GM23338 (cell line): Measurements from ENCODE around the gene LGALS12. TPM values are rescaled to one million over a fixed set of nuclear protein-coding genes. Genes with fewer than 3 reads are reported as not detected.

Experiments
- ATAC-seq: fragments of 200-7000 bp; cut with Tn5 transposase; 3 replicates; pipeline ENCODE4 v1.9.1; 2020
- DNase-seq: peaks from one replicate; pipeline ENCODE4 v3.0.0-alpha.2; 2015; ENCODE audit warnings: low spot score
- H2AFZ ChIP-seq: fragments of 200-600 bp; sonication (generic); 2 replicates; pipeline ENCODE4 v1.8.0; 2016; ENCODE audit warnings: antibody characterized with exemption, mild to moderate bottlenecking, moderate library complexity
- H3F3A ChIP-seq: fragments of 200-600 bp; sonication (generic); replicated peaks from 2 replicates; pipeline ENCODE4 v1.8.0; 2017; ENCODE audit warnings: antibody characterized with exemption, mixed run types, low read depth
- H3K27ac ChIP-seq: fragments of 200-600 bp; sonication (generic); 2 replicates; pipeline ENCODE4 v1.6.1; 2016; ENCODE audit warnings: low read depth
- H3K27me3 ChIP-seq: fragments of 200-600 bp; sonication (generic); 2 replicates; pipeline ENCODE4 v1.8.0; 2016; ENCODE audit warnings: mild to moderate bottlenecking, mixed run types, moderate library complexity; ENCODE audit not compliant: insufficient read depth
- H3K36me3 ChIP-seq: fragments of 200-600 bp; sonication (generic); 2 replicates; pipeline ENCODE4 v1.8.0; 2016; ENCODE audit warnings: mild to moderate bottlenecking; ENCODE audit not compliant: insufficient read depth
- H3K4me1 ChIP-seq: fragments of 200-600 bp; sonication (generic); 2 replicates; pipeline ENCODE4 v1.8.0; 2016; ENCODE audit warnings: mild to moderate bottlenecking, moderate library complexity; ENCODE audit not compliant: insufficient read depth
- H3K4me2 ChIP-seq: fragments of 200-600 bp; sonication (generic); 2 replicates; pipeline ENCODE4 v1.7.1; 2017; ENCODE audit warnings: mixed run types
- H3K4me3 ChIP-seq: fragments of 200-600 bp; sonication (generic); 2 replicates; pipeline ENCODE4 v1.6.1; 2016; ENCODE audit warnings: mixed run types
- H3K79me2 ChIP-seq: fragments of 200-600 bp; sonication (generic); replicated peaks from 2 replicates; pipeline ENCODE4 v1.8.0; 2017; ENCODE audit warnings: mild to moderate bottlenecking; ENCODE audit not compliant: insufficient read depth
- H3K9me2 ChIP-seq: fragments of 200-600 bp; sonication (generic); 2 replicates; pipeline ENCODE4 v1.8.0; 2017; ENCODE audit not compliant: insufficient read depth
- H4K20me1 ChIP-seq: fragments of 200-600 bp; sonication (generic); replicated peaks from 2 replicates; pipeline ENCODE4 v1.8.0; 2017; ENCODE audit warnings: mild to moderate bottlenecking; ENCODE audit not compliant: insufficient read depth
- H3K27ac Mint-ChIP-seq: 2 replicates; pipeline ENCODE4 v1.8.0; 2020; ENCODE audit warnings: inconsistent platforms, mild to moderate bottlenecking, moderate library complexity, mixed read lengths
- H3K27me3 Mint-ChIP-seq: 3 replicates; pipeline ENCODE4 v1.8.0; 2022; ENCODE audit warnings: low read depth, mild to moderate bottlenecking, moderate library complexity, mixed read lengths, inconsistent platforms; ENCODE audit not compliant: insufficient read depth, poor library complexity
- H3K36me3 Mint-ChIP-seq: 3 replicates; pipeline ENCODE4 v1.8.0; 2021; ENCODE audit warnings: low read depth, mild to moderate bottlenecking, inconsistent platforms, moderate library complexity, mixed read lengths
- H3K4me1 Mint-ChIP-seq: 3 replicates; pipeline ENCODE4 v1.8.0; 2020; ENCODE audit warnings: mild to moderate bottlenecking, inconsistent platforms, mixed read lengths
- H3K4me3 Mint-ChIP-seq: 3 replicates; pipeline ENCODE4 v1.8.0; 2021; ENCODE audit warnings: moderate library complexity, mild to moderate bottlenecking, inconsistent platforms, mixed read lengths
- H3K9me3 Mint-ChIP-seq: 3 replicates; pipeline ENCODE4 v1.8.0; 2020; ENCODE audit warnings: moderate library complexity, mild to moderate bottlenecking, inconsistent platforms, mixed read lengths
- CREB1 ChIP-seq: fragments of 250-450 bp; sonication (Bioruptor Pico); IDR thresholded peaks from 2 replicates; pipeline ENCODE4 v1.5.0; 2020; ENCODE audit warnings: low read depth, mild to moderate bottlenecking, moderate library complexity
- ETS1 ChIP-seq: IDR thresholded peaks from 2 replicates; pipeline ENCODE4 v1.6.1; 2016; ENCODE audit warnings: antibody characterized with exemption
- EZH2 ChIP-seq: fragments of 200-600 bp; sonication (generic); IDR thresholded peaks from one replicate; pipeline ENCODE4 v1.8.0; 2017; ENCODE audit warnings: antibody characterized with exemption, mild to moderate bottlenecking, low read depth; ENCODE audit not compliant: unreplicated experiment
- EZH2phosphoT487 ChIP-seq: fragments of 200-600 bp; sonication (generic); IDR thresholded peaks from one replicate; pipeline ENCODE4 v1.8.1; 2018; ENCODE audit warnings: antibody characterized with exemption; ENCODE audit not compliant: unreplicated experiment
- JUNB ChIP-seq: IDR thresholded peaks from one replicate; pipeline ENCODE4 v1.6.1; 2016; ENCODE audit warnings: antibody characterized with exemption; ENCODE audit not compliant: unreplicated experiment
- NANOG ChIP-seq: IDR thresholded peaks from 2 replicates; pipeline ENCODE4 v1.6.1; 2016; ENCODE audit warnings: antibody characterized with exemption, borderline replicate concordance
- POLR2AphosphoS5 ChIP-seq: IDR thresholded peaks from 2 replicates; pipeline ENCODE4 v1.6.1; 2016; ENCODE audit warnings: antibody characterized with exemption, low read depth
- REST ChIP-seq: IDR thresholded peaks from one replicate; pipeline ENCODE4 v1.6.1; 2018; ENCODE audit warnings: antibody characterized with exemption; ENCODE audit not compliant: unreplicated experiment
- STAT1 ChIP-seq: IDR thresholded peaks from one replicate; pipeline ENCODE4 v1.6.1; 2016; ENCODE audit warnings: antibody characterized with exemption; ENCODE audit not compliant: unreplicated experiment
- ZNF114 ChIP-seq: fragments of 250-450 bp; sonication (Bioruptor Pico); IDR thresholded peaks from 2 replicates; pipeline ENCODE4 v1.5.0; 2020; ENCODE audit warnings: mild to moderate bottlenecking, moderate library complexity
- ZNF331 ChIP-seq: fragments of 250-450 bp; sonication (Bioruptor Pico); IDR thresholded peaks from 2 replicates; pipeline ENCODE4 v1.5.0; 2020; ENCODE audit warnings: low read depth, mild to moderate bottlenecking, moderate library complexity
- polyA plus RNA-seq: library from polyadenylated mRNA; unstranded; fragments of >200 nt; fragmentation: Nextera tagmentation; extraction: Ambion mirVana; gene quantifications from 2 replicates; pipeline ENCODE4 v1.2.1, GENCODE V29; 2016
- total RNA-seq: library from RNA; depleted of rRNA; stranded (reverse); fragments of >200 nt; shearing (Covaris generic); gene quantifications from 2 replicates; pipeline ENCODE4 v1.2.3, GENCODE V29; 2014
- TF ChIP-seq, protein P1 (sequence below): fragments of 250-450 bp; sonication (Bioruptor Pico); IDR thresholded peaks from 2 replicates; pipeline ENCODE4 v1.5.0; 2020; ENCODE audit warnings: mild to moderate bottlenecking, moderate library complexity
- TF ChIP-seq, protein P2 (sequence below), 2 experiments: fragments of 200-600 bp in 1 of 2; sonication (generic) in 1 of 2; conservative IDR thresholded peaks; 2 replicates each; pipeline versions ENCODE4 v1.5.1 to v1.6.1; 2016 to 2017; ENCODE audit warnings: antibody characterized with exemption in 2 of 2, low read depth in 2 of 2, mild to moderate bottlenecking in 2 of 2, moderate library complexity in 1 of 2

Gene LGALS12
- total and polyA plus RNA-seq, 2 experiments from 2014 or later: 0.94 to 1.2 TPM

GRCh38 chr11:63554877-63555223, 49.0 kb downstream of the LGALS12 start:
- Mint-ChIP-seq H3K36me3 (no peaks in the 10 kb centered on the region), H3K4me1 (peaks cover 18% of the 10 kb centered on the region), H3K27me3 (peaks cover 12% of the 10 kb centered on the region), H3K4me3 (no peak overlapping the region), H3K27ac (no peak overlapping the region), H3K9me3 (no peaks in the 10 kb centered on the region; the same call in 2 of the 3 replicates)
- no peak overlapping the region for H3K4me2 ChIP-seq
- ATAC-seq: no peak
- H2AFZ ChIP-seq: no peak overlapping the region
- H3K4me3 ChIP-seq: no peak overlapping the region
- TF ChIP-seq, protein P1, sequence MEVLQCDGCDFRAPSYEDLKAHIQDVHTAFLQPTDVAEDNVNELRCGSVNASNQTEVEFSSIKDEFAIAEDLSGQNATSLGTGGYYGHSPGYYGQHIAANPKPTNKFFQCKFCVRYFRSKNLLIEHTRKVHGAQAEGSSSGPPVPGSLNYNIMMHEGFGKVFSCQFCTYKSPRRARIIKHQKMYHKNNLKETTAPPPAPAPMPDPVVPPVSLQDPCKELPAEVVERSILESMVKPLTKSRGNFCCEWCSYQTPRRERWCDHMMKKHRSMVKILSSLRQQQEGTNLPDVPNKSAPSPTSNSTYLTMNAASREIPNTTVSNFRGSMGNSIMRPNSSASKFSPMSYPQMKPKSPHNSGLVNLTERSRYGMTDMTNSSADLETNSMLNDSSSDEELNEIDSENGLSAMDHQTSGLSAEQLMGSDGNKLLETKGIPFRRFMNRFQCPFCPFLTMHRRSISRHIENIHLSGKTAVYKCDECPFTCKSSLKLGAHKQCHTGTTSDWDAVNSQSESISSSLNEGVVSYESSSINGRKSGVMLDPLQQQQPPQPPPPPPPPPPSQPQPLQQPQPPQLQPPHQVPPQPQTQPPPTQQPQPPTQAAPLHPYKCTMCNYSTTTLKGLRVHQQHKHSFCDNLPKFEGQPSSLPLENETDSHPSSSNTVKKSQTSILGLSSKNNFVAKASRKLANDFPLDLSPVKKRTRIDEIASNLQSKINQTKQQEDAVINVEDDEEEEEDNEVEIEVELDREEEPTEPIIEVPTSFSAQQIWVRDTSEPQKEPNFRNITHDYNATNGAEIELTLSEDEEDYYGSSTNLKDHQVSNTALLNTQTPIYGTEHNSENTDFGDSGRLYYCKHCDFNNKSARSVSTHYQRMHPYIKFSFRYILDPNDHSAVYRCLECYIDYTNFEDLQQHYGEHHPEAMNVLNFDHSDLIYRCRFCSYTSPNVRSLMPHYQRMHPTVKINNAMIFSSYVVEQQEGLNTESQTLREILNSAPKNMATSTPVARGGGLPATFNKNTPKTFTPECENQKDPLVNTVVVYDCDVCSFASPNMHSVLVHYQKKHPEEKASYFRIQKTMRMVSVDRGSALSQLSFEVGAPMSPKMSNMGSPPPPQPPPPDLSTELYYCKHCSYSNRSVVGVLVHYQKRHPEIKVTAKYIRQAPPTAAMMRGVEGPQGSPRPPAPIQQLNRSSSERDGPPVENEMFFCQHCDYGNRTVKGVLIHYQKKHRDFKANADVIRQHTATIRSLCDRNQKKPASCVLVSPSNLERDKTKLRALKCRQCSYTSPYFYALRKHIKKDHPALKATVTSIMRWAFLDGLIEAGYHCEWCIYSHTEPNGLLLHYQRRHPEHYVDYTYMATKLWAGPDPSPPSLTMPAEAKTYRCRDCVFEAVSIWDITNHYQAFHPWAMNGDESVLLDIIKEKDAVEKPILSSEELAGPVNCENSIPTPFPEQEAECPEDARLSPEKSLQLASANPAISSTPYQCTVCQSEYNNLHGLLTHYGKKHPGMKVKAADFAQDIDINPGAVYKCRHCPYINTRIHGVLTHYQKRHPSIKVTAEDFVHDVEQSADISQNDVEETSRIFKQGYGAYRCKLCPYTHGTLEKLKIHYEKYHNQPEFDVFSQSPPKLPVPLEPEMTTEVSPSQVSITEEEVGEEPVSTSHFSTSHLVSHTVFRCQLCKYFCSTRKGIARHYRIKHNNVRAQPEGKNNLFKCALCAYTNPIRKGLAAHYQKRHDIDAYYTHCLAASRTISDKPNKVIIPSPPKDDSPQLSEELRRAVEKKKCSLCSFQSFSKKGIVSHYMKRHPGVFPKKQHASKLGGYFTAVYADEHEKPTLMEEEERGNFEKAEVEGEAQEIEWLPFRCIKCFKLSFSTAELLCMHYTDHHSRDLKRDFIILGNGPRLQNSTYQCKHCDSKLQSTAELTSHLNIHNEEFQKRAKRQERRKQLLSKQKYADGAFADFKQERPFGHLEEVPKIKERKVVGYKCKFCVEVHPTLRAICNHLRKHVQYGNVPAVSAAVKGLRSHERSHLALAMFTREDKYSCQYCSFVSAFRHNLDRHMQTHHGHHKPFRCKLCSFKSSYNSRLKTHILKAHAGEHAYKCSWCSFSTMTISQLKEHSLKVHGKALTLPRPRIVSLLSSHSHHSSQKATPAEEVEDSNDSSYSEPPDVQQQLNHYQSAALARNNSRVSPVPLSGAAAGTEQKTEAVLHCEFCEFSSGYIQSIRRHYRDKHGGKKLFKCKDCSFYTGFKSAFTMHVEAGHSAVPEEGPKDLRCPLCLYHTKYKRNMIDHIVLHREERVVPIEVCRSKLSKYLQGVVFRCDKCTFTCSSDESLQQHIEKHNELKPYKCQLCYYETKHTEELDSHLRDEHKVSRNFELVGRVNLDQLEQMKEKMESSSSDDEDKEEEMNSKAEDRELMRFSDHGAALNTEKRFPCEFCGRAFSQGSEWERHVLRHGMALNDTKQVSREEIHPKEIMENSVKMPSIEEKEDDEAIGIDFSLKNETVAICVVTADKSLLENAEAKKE (CRISPR knock-in tag): no peak
- TF ChIP-seq NANOG (no peak), ETS1 (no peak), ZNF114 (no peak), STAT1 (no peak), EZH2phosphoT487 (no peak), JUNB (no peak), POLR2AphosphoS5 (no peak), CREB1 (CRISPR knock-in tag) (no peak), REST (no peak), ZNF331 (CRISPR knock-in tag) (no peak), EZH2 (no peak)
- TF ChIP-seq, protein P2, sequence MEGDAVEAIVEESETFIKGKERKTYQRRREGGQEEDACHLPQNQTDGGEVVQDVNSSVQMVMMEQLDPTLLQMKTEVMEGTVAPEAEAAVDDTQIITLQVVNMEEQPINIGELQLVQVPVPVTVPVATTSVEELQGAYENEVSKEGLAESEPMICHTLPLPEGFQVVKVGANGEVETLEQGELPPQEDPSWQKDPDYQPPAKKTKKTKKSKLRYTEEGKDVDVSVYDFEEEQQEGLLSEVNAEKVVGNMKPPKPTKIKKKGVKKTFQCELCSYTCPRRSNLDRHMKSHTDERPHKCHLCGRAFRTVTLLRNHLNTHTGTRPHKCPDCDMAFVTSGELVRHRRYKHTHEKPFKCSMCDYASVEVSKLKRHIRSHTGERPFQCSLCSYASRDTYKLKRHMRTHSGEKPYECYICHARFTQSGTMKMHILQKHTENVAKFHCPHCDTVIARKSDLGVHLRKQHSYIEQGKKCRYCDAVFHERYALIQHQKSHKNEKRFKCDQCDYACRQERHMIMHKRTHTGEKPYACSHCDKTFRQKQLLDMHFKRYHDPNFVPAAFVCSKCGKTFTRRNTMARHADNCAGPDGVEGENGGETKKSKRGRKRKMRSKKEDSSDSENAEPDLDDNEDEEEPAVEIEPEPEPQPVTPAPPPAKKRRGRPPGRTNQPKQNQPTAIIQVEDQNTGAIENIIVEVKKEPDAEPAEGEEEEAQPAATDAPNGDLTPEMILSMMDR (conservative IDR thresholded peaks at IDR 0.05; ENCODE audit: low read depth in 2 of 2): no peak
- no peak for DNase-seq
- H3K27ac ChIP-seq: no peak overlapping the region
- H3K79me2 ChIP-seq: no peaks in the 10 kb centered on the region
- no peaks in the 10 kb centered on the region for H3K9me2 ChIP-seq
- no peaks in the 10 kb centered on the region for H3K36me3 ChIP-seq
- no peaks in the 10 kb centered on the region for H4K20me1 ChIP-seq
- peaks cover 30% of the 10 kb centered on the region for H3K4me1 ChIP-seq
- H3F3A ChIP-seq: no peaks in the 10 kb centered on the region; the same call in 1 of the 2 replicates
- H3K27me3 ChIP-seq: no peaks in the 10 kb centered on the region
